ENCODE measurements around the gene SGTA. TPM values are rescaled to one million over a fixed set of nuclear protein-coding genes. Genes with fewer than 3 reads are reported as not detected.

Gene SGTA
- total RNA-seq, 3 donors from 2014 or later (not counting 1 experiment from before 2014, with no cell fraction given): 35.2 to 38.1 (median 36.2) TPM

DNA sequence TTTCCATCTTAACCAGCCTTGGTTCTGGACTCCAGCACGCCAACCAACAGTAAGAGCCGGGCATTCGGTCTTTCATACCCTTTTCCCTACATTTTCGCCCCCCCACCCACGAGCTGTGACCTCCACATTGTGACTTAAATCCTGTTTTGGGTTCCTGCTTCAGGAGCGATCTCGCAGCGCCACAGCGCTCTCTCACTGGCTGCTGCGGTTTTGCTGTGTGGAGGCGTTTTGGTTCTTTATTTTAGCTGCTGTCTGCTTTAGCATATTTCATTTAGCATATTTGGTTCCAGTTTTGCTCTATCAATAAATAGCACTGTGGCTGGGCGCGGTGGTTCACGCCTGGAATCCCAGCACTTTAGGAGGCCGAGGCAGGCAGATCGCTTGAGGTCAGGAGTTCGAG, 23.7 kb downstream of the SGTA start:
- no peaks in the 10 kb centered on the region for H3K36me3 Mint-ChIP-seq

DNA sequence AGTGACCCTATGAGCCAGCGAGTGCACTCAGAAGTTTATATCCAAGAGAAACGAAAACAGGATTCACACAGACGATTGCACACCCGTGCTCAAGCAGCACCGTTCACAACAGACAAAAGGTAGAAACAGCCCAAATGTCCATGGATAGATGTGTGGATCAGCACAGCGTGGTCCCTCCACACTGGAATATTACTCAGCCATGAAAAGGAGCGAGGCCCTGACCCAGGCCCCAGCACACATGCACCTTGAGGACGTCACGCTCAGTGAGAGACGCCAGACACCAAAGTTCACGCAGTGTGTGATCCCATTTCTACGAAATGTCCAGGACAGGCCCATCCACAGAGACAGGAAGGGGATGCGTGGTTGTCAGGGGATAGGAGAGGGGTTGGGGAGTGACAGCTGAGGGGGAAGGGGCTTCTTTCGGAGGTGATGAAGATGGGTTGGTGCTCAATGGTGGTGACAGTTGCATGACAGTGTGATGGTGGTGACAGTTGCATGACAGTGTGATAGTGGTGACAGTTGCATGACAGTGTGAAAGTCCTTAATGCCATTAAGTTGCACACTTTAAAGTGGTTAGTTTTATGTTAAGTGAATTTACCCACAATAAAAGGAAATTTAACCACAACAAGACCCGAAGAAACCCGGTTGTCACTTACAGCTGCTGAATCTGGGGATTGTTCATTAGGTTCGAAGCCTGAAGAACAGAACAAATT, 24.3 kb downstream of the SGTA start:
- 83% methylated on average over 17 of the region's 17 CpGs for WGBS (ENCODE audit: insufficient coverage)
- ATAC-seq: no peak
- Histone ChIP-seq H3K9me3 (ENCODE audit: control insufficient read depth, insufficient read depth, low read length) (no peaks in the 10 kb centered on the region), H3K27me3 (ENCODE audit: control insufficient read depth, insufficient read depth, low read length) (no peaks in the 10 kb centered on the region), H3K27ac (ENCODE audit: low read length) (no peak overlapping the region), H3K36me3 (ENCODE audit: control insufficient read depth, insufficient read depth, low read length) (peaks cover 53% of the 10 kb centered on the region), H3K4me3 (ENCODE audit: low read length) (no peak overlapping the region), H3K4me1 (ENCODE audit: control insufficient read depth, insufficient read depth, low read length) (no peaks in the 10 kb centered on the region)
- H3K4me1 Mint-ChIP-seq: no peaks in the 10 kb centered on the region
- H3K27me3 Mint-ChIP-seq (ENCODE audit: low read depth in 2 of 2): no peaks in the 10 kb centered on the region
- TF ChIP-seq, protein P1, sequence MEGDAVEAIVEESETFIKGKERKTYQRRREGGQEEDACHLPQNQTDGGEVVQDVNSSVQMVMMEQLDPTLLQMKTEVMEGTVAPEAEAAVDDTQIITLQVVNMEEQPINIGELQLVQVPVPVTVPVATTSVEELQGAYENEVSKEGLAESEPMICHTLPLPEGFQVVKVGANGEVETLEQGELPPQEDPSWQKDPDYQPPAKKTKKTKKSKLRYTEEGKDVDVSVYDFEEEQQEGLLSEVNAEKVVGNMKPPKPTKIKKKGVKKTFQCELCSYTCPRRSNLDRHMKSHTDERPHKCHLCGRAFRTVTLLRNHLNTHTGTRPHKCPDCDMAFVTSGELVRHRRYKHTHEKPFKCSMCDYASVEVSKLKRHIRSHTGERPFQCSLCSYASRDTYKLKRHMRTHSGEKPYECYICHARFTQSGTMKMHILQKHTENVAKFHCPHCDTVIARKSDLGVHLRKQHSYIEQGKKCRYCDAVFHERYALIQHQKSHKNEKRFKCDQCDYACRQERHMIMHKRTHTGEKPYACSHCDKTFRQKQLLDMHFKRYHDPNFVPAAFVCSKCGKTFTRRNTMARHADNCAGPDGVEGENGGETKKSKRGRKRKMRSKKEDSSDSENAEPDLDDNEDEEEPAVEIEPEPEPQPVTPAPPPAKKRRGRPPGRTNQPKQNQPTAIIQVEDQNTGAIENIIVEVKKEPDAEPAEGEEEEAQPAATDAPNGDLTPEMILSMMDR (IDR thresholded peaks at IDR 0.05): no peak
- no peak overlapping the region for H3K4me3 Mint-ChIP-seq
- H3K9me3 Mint-ChIP-seq: no peaks in the 10 kb centered on the region
- no peaks in the 10 kb centered on the region for H3K36me3 Mint-ChIP-seq
- H3K27ac Mint-ChIP-seq: no peak overlapping the region
- intact Hi-C loops (cut with micrococcal nuclease): no loop called here
- peak in 1 of 2 donors; percentile 12 for DNase-seq

More for the DNA sequence above, 23.7 kb downstream of the SGTA start:
- Histone ChIP-seq H3K27ac (ENCODE audit: low read length) (no peak overlapping the region), H3K4me1 (ENCODE audit: control insufficient read depth, insufficient read depth, low read length) (no peaks in the 10 kb centered on the region), H3K27me3 (ENCODE audit: control insufficient read depth, insufficient read depth, low read length) (no peaks in the 10 kb centered on the region), H3K4me3 (ENCODE audit: low read length) (no peak overlapping the region), H3K9me3 (ENCODE audit: control insufficient read depth, insufficient read depth, low read length) (no peaks in the 10 kb centered on the region), H3K36me3 (ENCODE audit: control insufficient read depth, insufficient read depth, low read length) (peaks cover 52% of the 10 kb centered on the region)
- H3K27ac Mint-ChIP-seq: no peak overlapping the region
- TF ChIP-seq, protein P1 (IDR thresholded peaks at IDR 0.05): no peak
- ATAC-seq (no peak), DNase-seq (no peak)
- WGBS (ENCODE audit: insufficient coverage): 88% methylated on average over 17 of the region's 17 CpGs
- H3K27me3 Mint-ChIP-seq (ENCODE audit: low read depth in 2 of 2): no peaks in the 10 kb centered on the region
- no peaks in the 10 kb centered on the region for H3K9me3 Mint-ChIP-seq
- no peaks in the 10 kb centered on the region for H3K4me1 Mint-ChIP-seq
- no peak overlapping the region for H3K4me3 Mint-ChIP-seq
- intact Hi-C loops (cut with micrococcal nuclease): no loop called here

GRCh38 chr19:2756921-2757881, 25.9 kb downstream of the SGTA start:
- Histone ChIP-seq H3K27ac (ENCODE audit: low read length) (no peak overlapping the region), H3K27me3 (ENCODE audit: control insufficient read depth, insufficient read depth, low read length) (no peaks in the 10 kb centered on the region), H3K36me3 (ENCODE audit: control insufficient read depth, insufficient read depth, low read length) (peaks cover 38% of the 10 kb centered on the region), H3K9me3 (ENCODE audit: control insufficient read depth, insufficient read depth, low read length) (no peaks in the 10 kb centered on the region), H3K4me1 (ENCODE audit: control insufficient read depth, insufficient read depth, low read length) (no peaks in the 10 kb centered on the region), H3K4me3 (ENCODE audit: low read length) (no peak overlapping the region)
- Mint-ChIP-seq H3K9me3 (no peaks in the 10 kb centered on the region), H3K4me3 (no peak overlapping the region), H3K27me3 (ENCODE audit: low read depth in 2 of 2) (no peaks in the 10 kb centered on the region), H3K36me3 (no peaks in the 10 kb centered on the region), H3K4me1 (no peaks in the 10 kb centered on the region), H3K27ac (no peak overlapping the region)
- intact Hi-C loops (cut with micrococcal nuclease): no loop called here
- ATAC-seq: no peak
- WGBS (ENCODE audit: insufficient coverage): 95% methylated on average over 48 of the region's 48 CpGs
- TF ChIP-seq, protein P1 (IDR thresholded peaks at IDR 0.05): no peak
- no peak for DNase-seq

All from natural killer cell (primary cell).